GM12872 (cell line): ENCODE data around the gene FAM83G.

ENCODE experiments used
- CTCF ChIP-seq: IDR thresholded peaks from 3 replicates; pipeline ENCODE4 v1.5.1; 2011; ENCODE audit warnings: low read depth, mild to moderate bottlenecking, low read length, moderate library complexity; ENCODE audit not compliant: insufficient read depth

FAM83G gene

GRCh38 chr17:19010729-19011505, 6.4 kb upstream of the FAM83G start:
- no peak for TF ChIP-seq CTCF

- TF ChIP-seq CTCF = no peak
These were observed 5.4 kb upstream of the FAM83G start for GRCh38 chr17:19009970-19010369.

GRCh38 chr17:19006698-19007097, 2.1 kb upstream of the FAM83G start:
- no peak for TF ChIP-seq CTCF

GRCh38 chr17:19005789-19006430, 1.3 kb upstream of the FAM83G start:
- TF ChIP-seq CTCF = no peak

GRCh38 chr17:19005137-19005773, 691 bp upstream of the FAM83G start:
- TF ChIP-seq CTCF = no peak

- no peak for TF ChIP-seq CTCF
These were observed 782 bp downstream of the FAM83G start for GRCh38 chr17:19003543-19004420.
